Measurements from ENCODE around the gene ALDH1A2.
"Not testable (repeated sequence)": the region's sequence is repeated elsewhere in the genome, so short reads cannot be mapped to it uniquely, and the experiment has no call there.

ALDH1A2 gene

GRCh38 chr15:58087871-58088270, 22.4 kb upstream of the ALDH1A2 start:
- Histone ChIP-seq H3K4me1 (ENCODE audit: control insufficient read depth, low read depth, low read length) (no peaks in the 10 kb centered on the region), H2BK120ac (ENCODE audit: low read depth, low read length) (no peak overlapping the region), H3K56ac (ENCODE audit: low read length) (no peak overlapping the region), H3K27me3 (ENCODE audit: insufficient read depth, low read length, poor library complexity) (no peaks in the 10 kb centered on the region), H3K27ac (ENCODE audit: low read depth, low read length) (no peak overlapping the region), H3K4me2 (ENCODE audit: low read length) (no peak overlapping the region), H3K4me3 (ENCODE audit: low read length) (no peak overlapping the region), H3K9ac (ENCODE audit: low read length) (no peak overlapping the region), H4K8ac (ENCODE audit: low read depth, low read length) (no peak overlapping the region), H3K79me1 (ENCODE audit: low read length) (no peaks in the 10 kb centered on the region), H3K4ac (ENCODE audit: low read depth, low read length) (no peak overlapping the region), H2AK5ac (ENCODE audit: low read length) (no peak overlapping the region), H2BK5ac (ENCODE audit: low read length) (no peak overlapping the region), H3K79me2 (ENCODE audit: control insufficient read depth, insufficient read depth, low read length) (no peaks in the 10 kb centered on the region), H3K36me3 (ENCODE audit: control insufficient read depth, insufficient read depth, low read length) (no peaks in the 10 kb centered on the region), H3K23ac (ENCODE audit: low read length) (no peak overlapping the region), H3K18ac (ENCODE audit: low read length) (no peak overlapping the region), H2BK15ac (replicated peaks; ENCODE audit: low read depth) (no peak overlapping the region), H4K5ac (ENCODE audit: low read length) (no peak overlapping the region)
- no CpG with 5 or more reads among the region's 2 CpGs for WGBS (ENCODE audit: extremely low coverage, insufficient coverage, low lambda C conversion rate)
- no peak for DNase-seq

DNA sequence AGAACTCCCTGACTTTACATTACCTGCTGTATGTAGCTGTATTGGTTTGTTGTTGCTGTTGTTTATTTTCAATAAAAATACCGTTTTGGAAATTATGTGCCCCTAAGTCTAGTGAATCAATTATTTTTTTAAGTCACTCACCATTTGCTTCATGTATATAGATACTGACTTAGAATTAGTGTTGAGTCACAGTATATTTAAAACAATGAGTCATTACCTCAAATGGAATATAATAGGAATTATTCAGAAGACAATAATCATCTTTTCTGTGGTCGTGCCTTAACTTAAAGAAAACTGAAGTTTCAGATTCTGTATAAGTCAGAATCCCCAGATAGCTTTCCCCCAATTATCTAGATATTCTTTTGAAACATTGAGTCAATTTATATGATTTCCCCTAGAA, 21.0 kb upstream of the ALDH1A2 start:
- H3K4me2 ChIP-seq (ENCODE audit: low read length) = no peak overlapping the region
- no peak overlapping the region for H2BK120ac ChIP-seq (ENCODE audit: low read depth, low read length)
- H3K9ac ChIP-seq (ENCODE audit: low read length) = no peak overlapping the region
- no peak for DNase-seq
- H2BK5ac ChIP-seq (ENCODE audit: low read length) = no peak overlapping the region
- H3K79me1 ChIP-seq (ENCODE audit: low read length) = no peaks in the 10 kb centered on the region
- H3K18ac ChIP-seq (ENCODE audit: low read length) = no peak overlapping the region
- no peaks in the 10 kb centered on the region for H3K79me2 ChIP-seq (ENCODE audit: control insufficient read depth, insufficient read depth, low read length)
- H3K56ac ChIP-seq (ENCODE audit: low read length) = no peak overlapping the region
- no peak overlapping the region for H3K27ac ChIP-seq (ENCODE audit: low read depth, low read length)
- H3K4ac ChIP-seq (ENCODE audit: low read depth, low read length) = no peak overlapping the region
- no peaks in the 10 kb centered on the region for H3K36me3 ChIP-seq (ENCODE audit: control insufficient read depth, insufficient read depth, low read length)
- no peak overlapping the region for H3K4me3 ChIP-seq (ENCODE audit: low read length)
- WGBS (ENCODE audit: extremely low coverage, insufficient coverage, low lambda C conversion rate) = no CpG with 5 or more reads among the region's 2 CpGs
- no peak overlapping the region for H3K23ac ChIP-seq (ENCODE audit: low read length)
- no peaks in the 10 kb centered on the region for H3K27me3 ChIP-seq (ENCODE audit: insufficient read depth, low read length, poor library complexity)
- H4K8ac ChIP-seq (ENCODE audit: low read depth, low read length) = no peak overlapping the region
- no peaks in the 10 kb centered on the region for H3K4me1 ChIP-seq (ENCODE audit: control insufficient read depth, low read depth, low read length)
- no peak overlapping the region for H2BK15ac ChIP-seq (replicated peaks; ENCODE audit: low read depth)
- H2AK5ac ChIP-seq (ENCODE audit: low read length) = no peak overlapping the region
- no peak overlapping the region for H4K5ac ChIP-seq (ENCODE audit: low read length)

- H3K27me3 ChIP-seq (ENCODE audit: insufficient read depth, low read length, poor library complexity) = no peaks in the 10 kb centered on the region
- H3K9ac ChIP-seq (ENCODE audit: low read length) = no peak overlapping the region
- H2BK120ac ChIP-seq (ENCODE audit: low read depth, low read length) = no peak overlapping the region
- H3K27ac ChIP-seq (ENCODE audit: low read depth, low read length) = no peak overlapping the region
- H3K4me1 ChIP-seq (ENCODE audit: control insufficient read depth, low read depth, low read length) = peaks cover 2% of the 10 kb centered on the region
- H3K4me2 ChIP-seq (ENCODE audit: low read length) = no peak overlapping the region
- H3K36me3 ChIP-seq (ENCODE audit: control insufficient read depth, insufficient read depth, low read length) = no peaks in the 10 kb centered on the region
- H3K56ac ChIP-seq (ENCODE audit: low read length) = no peak overlapping the region
- H2BK5ac ChIP-seq (ENCODE audit: low read length) = no peak overlapping the region
- no peak overlapping the region for H4K5ac ChIP-seq (ENCODE audit: low read length)
- no peak for DNase-seq
- H3K79me1 ChIP-seq (ENCODE audit: low read length) = no peaks in the 10 kb centered on the region
- no peak overlapping the region for H3K18ac ChIP-seq (ENCODE audit: low read length)
- no peak overlapping the region for H3K4me3 ChIP-seq (ENCODE audit: low read length)
- H3K23ac ChIP-seq (ENCODE audit: low read length) = no peak overlapping the region
- H2BK15ac ChIP-seq (replicated peaks; ENCODE audit: low read depth) = no peak overlapping the region
- no peak overlapping the region for H2AK5ac ChIP-seq (ENCODE audit: low read length)
- H4K8ac ChIP-seq (ENCODE audit: low read depth, low read length) = no peak overlapping the region
- H3K79me2 ChIP-seq (ENCODE audit: control insufficient read depth, insufficient read depth, low read length) = no peaks in the 10 kb centered on the region
- H3K4ac ChIP-seq (ENCODE audit: low read depth, low read length) = no peak overlapping the region
Observed at GRCh38 chr15:58083526-58083925, 18.0 kb upstream of the ALDH1A2 start.

DNA sequence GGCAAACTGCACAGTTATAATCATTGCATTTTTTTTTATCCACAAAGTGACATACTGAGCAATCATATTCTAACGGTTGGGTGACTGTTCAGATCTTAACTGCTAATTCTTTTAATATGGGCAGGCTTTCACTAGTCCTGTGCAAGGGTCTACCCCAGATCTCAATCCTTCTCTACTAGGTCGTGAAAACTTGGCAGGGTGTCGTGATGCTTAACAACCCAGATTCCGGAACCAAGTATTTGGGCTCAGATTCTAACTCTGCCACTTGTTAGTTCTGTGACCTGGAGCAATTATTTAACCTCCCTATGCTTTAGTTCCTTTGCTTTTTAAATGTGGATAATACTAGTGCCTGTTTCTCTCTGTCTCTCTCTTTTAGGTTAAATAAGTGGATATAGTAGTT, 16.4 kb upstream of the ALDH1A2 start:
- Histone ChIP-seq H3K36me3 (ENCODE audit: control insufficient read depth, insufficient read depth, low read length) (no peaks in the 10 kb centered on the region), H4K5ac (ENCODE audit: low read length) (no peak overlapping the region), H2BK15ac (replicated peaks; ENCODE audit: low read depth) (no peak overlapping the region), H3K18ac (ENCODE audit: low read length) (no peak overlapping the region), H3K4me3 (ENCODE audit: low read length) (no peak overlapping the region), H3K4me2 (ENCODE audit: low read length) (no peak overlapping the region), H3K4me1 (ENCODE audit: control insufficient read depth, low read depth, low read length) (peaks cover 2% of the 10 kb centered on the region), H3K79me2 (ENCODE audit: control insufficient read depth, insufficient read depth, low read length) (no peaks in the 10 kb centered on the region), H3K56ac (ENCODE audit: low read length) (no peak overlapping the region), H3K23ac (ENCODE audit: low read length) (no peak overlapping the region), H3K27me3 (ENCODE audit: insufficient read depth, low read length, poor library complexity) (no peaks in the 10 kb centered on the region), H2BK5ac (ENCODE audit: low read length) (no peak overlapping the region), H3K79me1 (ENCODE audit: low read length) (no peaks in the 10 kb centered on the region), H2AK5ac (ENCODE audit: low read length) (no peak overlapping the region), H3K9ac (ENCODE audit: low read length) (no peak overlapping the region), H2BK120ac (ENCODE audit: low read depth, low read length) (no peak overlapping the region), H4K8ac (ENCODE audit: low read depth, low read length) (no peak overlapping the region), H3K4ac (ENCODE audit: low read depth, low read length) (no peak overlapping the region), H3K27ac (ENCODE audit: low read depth, low read length) (no peak overlapping the region)
- DNase-seq = no peak
- no CpG with 5 or more reads among the region's 4 CpGs for WGBS (ENCODE audit: extremely low coverage, insufficient coverage, low lambda C conversion rate)

DNA sequence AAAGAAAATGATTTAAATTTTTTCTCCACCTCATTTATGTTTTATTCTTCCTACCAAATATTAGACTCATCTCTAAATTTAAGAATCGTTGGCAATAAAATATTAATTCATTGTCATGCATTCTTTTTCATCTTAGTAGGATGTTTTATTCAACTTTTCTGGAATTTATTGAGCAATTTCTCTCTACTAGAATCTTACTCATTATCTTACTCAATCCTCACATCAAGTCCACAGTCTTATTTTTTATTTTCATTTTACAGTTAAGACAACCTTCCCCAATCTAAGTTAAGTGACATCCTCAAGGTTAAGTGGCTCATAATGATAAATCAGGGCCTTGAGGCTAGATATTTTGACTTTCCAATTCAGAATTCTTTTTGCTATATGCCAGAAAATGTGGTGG, 15.9 kb upstream of the ALDH1A2 start:
- Histone ChIP-seq H3K79me1 (ENCODE audit: low read length) (no peaks in the 10 kb centered on the region), H3K79me2 (ENCODE audit: control insufficient read depth, insufficient read depth, low read length) (no peaks in the 10 kb centered on the region), H2BK15ac (replicated peaks; ENCODE audit: low read depth) (no peak overlapping the region), H3K36me3 (ENCODE audit: control insufficient read depth, insufficient read depth, low read length) (no peaks in the 10 kb centered on the region), H2AK5ac (ENCODE audit: low read length) (no peak overlapping the region), H3K27me3 (ENCODE audit: insufficient read depth, low read length, poor library complexity) (no peaks in the 10 kb centered on the region), H2BK5ac (ENCODE audit: low read length) (no peak overlapping the region), H2BK120ac (ENCODE audit: low read depth, low read length) (no peak overlapping the region), H3K4me3 (ENCODE audit: low read length) (no peak overlapping the region), H3K4ac (ENCODE audit: low read depth, low read length) (no peak overlapping the region), H3K27ac (ENCODE audit: low read depth, low read length) (no peak overlapping the region), H4K8ac (ENCODE audit: low read depth, low read length) (no peak overlapping the region), H3K18ac (ENCODE audit: low read length) (no peak overlapping the region), H3K4me1 (ENCODE audit: control insufficient read depth, low read depth, low read length) (peaks cover 2% of the 10 kb centered on the region), H3K23ac (ENCODE audit: low read length) (no peak overlapping the region), H3K9ac (ENCODE audit: low read length) (no peak overlapping the region), H4K5ac (ENCODE audit: low read length) (no peak overlapping the region), H3K4me2 (ENCODE audit: low read length) (no peak overlapping the region), H3K56ac (ENCODE audit: low read length) (no peak overlapping the region)
- DNase-seq = no peak
- WGBS (ENCODE audit: extremely low coverage, insufficient coverage, low lambda C conversion rate) = no CpG with 5 or more reads among the region's 1 CpG

DNA sequence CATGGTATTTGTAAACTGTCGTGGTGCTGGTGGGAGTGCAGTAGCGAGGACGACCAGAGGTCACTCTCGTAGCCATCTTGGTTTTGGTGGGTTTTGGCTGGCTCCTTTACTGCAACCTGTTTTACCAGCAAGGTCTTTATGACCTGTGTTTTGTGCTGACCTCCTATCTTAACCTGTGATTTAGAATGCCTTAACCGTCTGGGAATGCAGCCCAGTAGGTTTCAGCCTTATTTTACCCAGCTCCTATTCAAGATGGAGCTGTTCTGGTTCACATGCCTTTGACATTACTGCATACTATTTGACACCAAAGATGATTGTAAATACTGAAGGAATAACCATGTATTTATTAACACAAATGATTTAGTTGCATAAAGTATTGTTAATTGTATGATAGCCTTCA, 15.4 kb upstream of the ALDH1A2 start:
- H3K36me3 ChIP-seq (ENCODE audit: control insufficient read depth, insufficient read depth, low read length); H4K5ac ChIP-seq (ENCODE audit: low read length); H3K27ac ChIP-seq (ENCODE audit: low read depth, low read length); H3K4ac ChIP-seq (ENCODE audit: low read depth, low read length); H3K4me1 ChIP-seq (ENCODE audit: control insufficient read depth, low read depth, low read length); H3K4me2 ChIP-seq (ENCODE audit: low read length); H3K56ac ChIP-seq (ENCODE audit: low read length); H2AK5ac ChIP-seq (ENCODE audit: low read length); H3K23ac ChIP-seq (ENCODE audit: low read length); H2BK120ac ChIP-seq (ENCODE audit: low read depth, low read length); H3K4me3 ChIP-seq (ENCODE audit: low read length); H3K18ac ChIP-seq (ENCODE audit: low read length); H3K79me1 ChIP-seq (ENCODE audit: low read length); H2BK5ac ChIP-seq (ENCODE audit: low read length); H3K79me2 ChIP-seq (ENCODE audit: control insufficient read depth, insufficient read depth, low read length); H3K9ac ChIP-seq (ENCODE audit: low read length); H3K27me3 ChIP-seq (ENCODE audit: insufficient read depth, low read length, poor library complexity); H4K8ac ChIP-seq (ENCODE audit: low read depth, low read length); H2BK15ac ChIP-seq (replicated peaks; ENCODE audit: low read depth): not testable (repeated sequence)
- WGBS (ENCODE audit: extremely low coverage, insufficient coverage, low lambda C conversion rate) = no CpG with 5 or more reads among the region's 5 CpGs
- DNase-seq = peak; percentile 56

Measured in mesendoderm (in vitro differentiated cells).